ENCODE measurements around the gene STK39.
"Not testable (repeated sequence)": the region's sequence is repeated elsewhere in the genome, so short reads cannot be mapped to it uniquely, and the experiment has no call there.

The STK39 gene

DNA sequence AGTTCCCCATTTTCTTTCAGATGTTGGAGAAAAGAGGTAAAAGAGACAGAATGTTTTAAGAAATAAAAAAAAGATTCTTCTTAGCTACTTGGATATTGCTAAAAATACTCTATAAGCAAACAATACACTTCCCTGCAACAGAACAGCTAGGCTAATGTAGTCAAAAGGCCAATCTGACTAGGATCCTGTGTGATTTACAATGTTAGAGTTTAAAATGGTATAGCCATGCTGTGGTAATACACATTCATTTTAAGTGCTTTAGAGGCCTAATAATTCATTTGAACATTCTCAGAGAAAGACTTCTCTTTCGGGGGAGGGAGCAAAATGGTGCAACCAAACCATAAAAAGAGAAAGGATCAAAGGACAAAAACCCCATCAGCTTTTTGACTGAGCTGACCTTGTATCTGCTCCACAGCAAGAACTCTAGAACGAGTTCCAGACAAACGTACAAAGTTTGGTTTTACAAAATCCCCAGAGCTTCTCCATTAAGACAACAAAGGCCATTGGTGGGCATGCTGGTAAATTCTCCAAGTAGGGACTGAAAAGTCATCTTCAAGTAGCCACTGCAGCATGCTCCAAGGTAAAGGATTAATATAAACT, 200.2 kb downstream of the STK39 start:
- Histone ChIP-seq H3K4me1 (no peaks in the 10 kb centered on the region), H3K27me3 (no peaks in the 10 kb centered on the region), H3K4me3 (no peak overlapping the region), H3K36me3 (no peaks in the 10 kb centered on the region), H3K9me3 (no peaks in the 10 kb centered on the region), H3K27ac (no peak overlapping the region)
- no peak for DNase-seq
- TF ChIP-seq, protein P1, sequence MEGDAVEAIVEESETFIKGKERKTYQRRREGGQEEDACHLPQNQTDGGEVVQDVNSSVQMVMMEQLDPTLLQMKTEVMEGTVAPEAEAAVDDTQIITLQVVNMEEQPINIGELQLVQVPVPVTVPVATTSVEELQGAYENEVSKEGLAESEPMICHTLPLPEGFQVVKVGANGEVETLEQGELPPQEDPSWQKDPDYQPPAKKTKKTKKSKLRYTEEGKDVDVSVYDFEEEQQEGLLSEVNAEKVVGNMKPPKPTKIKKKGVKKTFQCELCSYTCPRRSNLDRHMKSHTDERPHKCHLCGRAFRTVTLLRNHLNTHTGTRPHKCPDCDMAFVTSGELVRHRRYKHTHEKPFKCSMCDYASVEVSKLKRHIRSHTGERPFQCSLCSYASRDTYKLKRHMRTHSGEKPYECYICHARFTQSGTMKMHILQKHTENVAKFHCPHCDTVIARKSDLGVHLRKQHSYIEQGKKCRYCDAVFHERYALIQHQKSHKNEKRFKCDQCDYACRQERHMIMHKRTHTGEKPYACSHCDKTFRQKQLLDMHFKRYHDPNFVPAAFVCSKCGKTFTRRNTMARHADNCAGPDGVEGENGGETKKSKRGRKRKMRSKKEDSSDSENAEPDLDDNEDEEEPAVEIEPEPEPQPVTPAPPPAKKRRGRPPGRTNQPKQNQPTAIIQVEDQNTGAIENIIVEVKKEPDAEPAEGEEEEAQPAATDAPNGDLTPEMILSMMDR (IDR thresholded peaks at IDR 0.05) = no peak
- intact Hi-C loops (cut with DNase I; ENCODE audit: low total_unique reads) = no loop called here

DNA sequence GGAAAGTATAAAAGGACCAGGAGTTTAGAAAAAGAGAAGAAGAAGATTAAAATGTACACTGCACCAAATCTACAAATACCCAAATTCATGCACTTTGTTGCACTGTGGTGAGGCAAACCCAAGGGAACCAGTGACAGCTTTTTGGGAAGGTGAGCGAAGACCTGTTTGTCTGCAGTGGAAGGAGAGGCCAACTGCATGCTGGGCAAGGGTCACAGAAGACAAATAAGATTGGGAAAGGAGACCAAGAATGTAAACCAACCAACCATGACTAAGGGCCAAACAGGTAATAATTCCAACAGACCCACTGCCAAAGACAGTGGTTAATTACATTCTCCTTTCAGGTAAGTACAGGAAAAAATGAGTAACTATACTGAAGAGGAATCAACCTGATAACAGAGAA, 202.8 kb downstream of the STK39 start:
- no peak for DNase-seq
- TF ChIP-seq, protein P1 (IDR thresholded peaks at IDR 0.05) = no peak
- H3K27ac ChIP-seq = no peak overlapping the region

DNA sequence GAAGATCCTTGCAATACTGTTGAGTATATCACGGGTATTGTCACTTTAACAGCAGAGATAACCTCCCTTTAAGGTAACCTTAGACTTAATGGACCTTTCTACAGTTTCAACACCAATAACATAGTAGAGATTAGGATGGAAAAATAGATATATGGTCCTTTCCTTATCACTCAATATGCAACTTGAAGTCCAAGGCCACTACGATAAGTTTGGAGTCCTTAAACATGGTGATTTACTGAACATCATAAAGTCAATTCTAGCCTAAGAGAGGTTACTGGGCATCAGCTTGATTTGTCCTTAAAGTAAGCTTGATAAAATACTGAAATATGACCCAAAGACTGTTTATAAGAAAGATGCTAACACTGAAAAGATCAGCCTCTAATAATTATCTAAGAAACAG, 203.2 kb downstream of the STK39 start:
- DNase-seq = no peak
- no peaks in the 10 kb centered on the region for H3K27me3 ChIP-seq
- intact Hi-C loops (cut with DNase I; ENCODE audit: low total_unique reads) = no loop called here
- H3K27ac ChIP-seq = no peak overlapping the region
- H3K9me3 ChIP-seq = no peaks in the 10 kb centered on the region
- TF ChIP-seq, protein P1 (IDR thresholded peaks at IDR 0.05) = no peak
- H3K4me3 ChIP-seq = no peak overlapping the region
- H3K36me3 ChIP-seq = no peaks in the 10 kb centered on the region
- no peaks in the 10 kb centered on the region for H3K4me1 ChIP-seq

More for the DNA sequence above, 202.8 kb downstream of the STK39 start:
- no peaks in the 10 kb centered on the region for H3K9me3 ChIP-seq
- H3K27me3 ChIP-seq = no peaks in the 10 kb centered on the region
- intact Hi-C loops (cut with DNase I; ENCODE audit: low total_unique reads) = no loop called here
- H3K4me1 ChIP-seq = no peaks in the 10 kb centered on the region
- no peak overlapping the region for H3K4me3 ChIP-seq
- H3K36me3 ChIP-seq = no peaks in the 10 kb centered on the region

DNA sequence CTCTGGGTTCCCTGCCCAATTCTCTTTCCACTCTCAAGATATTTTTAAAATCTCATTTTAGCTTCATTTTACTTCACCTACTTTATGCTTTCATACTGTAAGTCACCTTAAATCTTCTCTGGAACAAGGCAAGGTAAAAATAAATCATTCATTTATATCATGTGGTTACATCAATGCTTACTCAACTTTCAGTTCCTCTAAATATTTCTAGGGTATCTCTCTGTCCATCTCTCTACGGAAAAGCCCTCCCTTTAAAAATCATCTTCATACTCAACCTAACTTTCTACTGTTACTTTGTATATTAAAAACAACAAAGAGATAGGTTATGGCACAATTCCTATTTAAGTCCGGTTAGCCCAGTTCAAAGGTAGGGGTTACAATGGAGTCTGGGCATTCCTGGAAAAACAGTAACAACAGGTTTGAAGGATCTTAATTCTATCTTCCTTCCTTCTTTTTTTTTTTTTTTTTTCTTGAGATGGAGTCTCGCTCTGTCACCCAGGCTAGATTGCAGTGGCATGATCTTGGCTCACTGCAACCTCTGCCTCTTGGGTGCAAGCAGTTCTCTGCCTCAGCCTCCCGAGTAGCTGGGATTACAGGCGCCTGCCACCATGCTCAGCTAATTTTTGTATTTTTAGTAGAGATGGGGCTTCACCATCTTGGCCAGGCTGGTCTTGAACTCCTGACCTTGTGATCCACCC, 205.1 kb downstream of the STK39 start:
- H3K4me3 ChIP-seq; H3K9me3 ChIP-seq; H3K36me3 ChIP-seq; DNase-seq; H3K27me3 ChIP-seq; H3K4me1 ChIP-seq; intact Hi-C loops (cut with DNase I; ENCODE audit: low total_unique reads); H3K27ac ChIP-seq: not testable (repeated sequence)

DNA sequence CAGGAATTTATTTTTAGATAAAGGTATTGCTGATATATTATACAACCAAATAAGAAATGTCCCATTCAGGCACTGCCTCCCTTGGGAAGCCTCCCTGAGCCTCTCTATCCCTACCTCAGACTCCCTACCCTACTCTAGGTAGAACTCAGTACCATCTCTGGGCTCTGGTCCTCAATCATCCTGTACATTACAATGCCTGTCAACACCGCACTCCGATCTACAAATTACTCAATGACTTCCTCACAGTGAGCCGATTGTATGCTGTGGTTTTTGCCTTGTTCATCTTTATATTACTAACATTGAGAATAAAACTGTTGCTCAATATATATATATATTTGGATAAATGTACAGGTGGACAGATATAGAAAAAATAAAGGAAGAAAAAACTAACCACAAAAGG, 207.5 kb downstream of the STK39 start:
- TF ChIP-seq, protein P1 (IDR thresholded peaks at IDR 0.05) = no peak
- intact Hi-C loops (cut with DNase I; ENCODE audit: low total_unique reads) = no loop called here
- no peak overlapping the region for H3K4me3 ChIP-seq
- no peaks in the 10 kb centered on the region for H3K27me3 ChIP-seq
- no peaks in the 10 kb centered on the region for H3K9me3 ChIP-seq
- no peak overlapping the region for H3K27ac ChIP-seq
- DNase-seq = no peak
- no peaks in the 10 kb centered on the region for H3K4me1 ChIP-seq
- no peaks in the 10 kb centered on the region for H3K36me3 ChIP-seq

DNA sequence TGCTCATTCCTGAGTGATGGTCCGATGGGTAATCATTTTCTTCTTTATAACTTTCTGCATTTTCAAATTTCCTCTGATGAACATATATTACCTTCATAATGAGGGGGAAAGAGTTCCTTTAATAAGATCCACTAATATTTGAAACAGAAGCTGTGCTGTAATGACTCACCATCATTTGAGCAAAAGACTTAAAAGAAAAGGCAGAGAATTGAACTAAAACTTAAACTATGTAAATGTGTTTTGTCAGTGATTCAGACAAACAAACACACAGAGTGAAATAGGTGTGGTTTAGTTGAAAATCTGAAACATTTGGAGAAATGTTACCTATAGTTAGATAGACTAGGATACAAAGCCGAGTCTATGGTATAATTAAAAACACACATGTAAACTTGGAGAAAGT, 209.6 kb downstream of the STK39 start:
- Histone ChIP-seq H3K9me3 (no peaks in the 10 kb centered on the region), H3K4me1 (no peaks in the 10 kb centered on the region), H3K36me3 (no peaks in the 10 kb centered on the region), H3K4me3 (no peak overlapping the region), H3K27me3 (no peaks in the 10 kb centered on the region), H3K27ac (no peak overlapping the region)
- TF ChIP-seq, protein P1 (IDR thresholded peaks at IDR 0.05) = no peak
- intact Hi-C loops (cut with DNase I; ENCODE audit: low total_unique reads) = no loop called here
- no peak for DNase-seq
